Activated naive CD8-positive, alpha-beta T cell treated with anti-CD3 and anti-CD28 coated beads for 36 hours (primary cell): ENCODE measurements around the gene FRMPD2. TPM values are rescaled to one million over a fixed set of nuclear protein-coding genes. Genes with fewer than 3 reads are reported as not detected.
"Not testable (repeated sequence)": the region's sequence is repeated elsewhere in the genome, so short reads cannot be mapped to it uniquely, and the experiment has no call there.

Source experiments
- DNase-seq: peaks from one replicate; pipeline ENCODE4 v3.0.0; 2021
- H3K27ac Mint-ChIP-seq: one replicate; pipeline ENCODE4 v1.8.0; 2022; ENCODE audit warnings: mild to moderate bottlenecking, moderate library complexity, mixed read lengths
- H3K27me3 Mint-ChIP-seq: one replicate; pipeline ENCODE4 v1.8.0; 2022; ENCODE audit warnings: mild to moderate bottlenecking, mixed read lengths
- H3K36me3 Mint-ChIP-seq: one replicate; pipeline ENCODE4 v1.8.0; 2021; ENCODE audit warnings: mild to moderate bottlenecking, mixed read lengths
- H3K4me1 Mint-ChIP-seq: one replicate; pipeline ENCODE4 v1.8.0; 2021; ENCODE audit warnings: mixed read lengths
- H3K4me3 Mint-ChIP-seq: one replicate; pipeline ENCODE4 v1.8.0; 2022; ENCODE audit warnings: mild to moderate bottlenecking, moderate library complexity, mixed read lengths
- H3K9me3 Mint-ChIP-seq: one replicate; pipeline ENCODE4 v1.8.0; 2022; ENCODE audit warnings: mixed read lengths
- total RNA-seq, 2 experiments: library from RNA; stranded (reverse); gene quantifications; one replicate each; pipeline ENCODE4 v1.2.3, GENCODE V29; 2021

FRMPD2 gene
- total RNA-seq, 2 experiments from 2014 or later, result not detected

DNA sequence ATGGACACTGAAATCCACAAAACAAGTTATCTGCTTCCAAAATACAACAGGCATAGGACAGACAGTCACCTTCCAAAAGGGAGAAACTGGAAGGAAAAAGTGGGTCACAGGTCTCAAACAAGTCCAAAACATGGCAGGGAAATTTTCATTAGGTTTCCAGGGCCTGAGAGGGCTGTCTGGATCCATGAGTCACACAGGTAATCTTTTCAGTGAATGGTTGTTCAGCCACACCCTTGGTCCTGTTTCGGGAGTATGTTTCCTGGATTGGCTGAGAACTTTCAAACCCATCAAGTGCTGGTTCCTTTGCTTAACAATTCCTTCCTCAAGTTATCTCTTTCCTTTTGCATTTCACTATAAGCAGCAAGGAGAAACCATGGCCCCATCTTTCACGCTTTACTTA is 145.5 kb downstream of the FRMPD2 start:
- not testable (repeated sequence) for H3K4me1 Mint-ChIP-seq, H3K27me3 Mint-ChIP-seq, H3K4me3 Mint-ChIP-seq, DNase-seq, H3K36me3 Mint-ChIP-seq, H3K27ac Mint-ChIP-seq, H3K9me3 Mint-ChIP-seq

DNA sequence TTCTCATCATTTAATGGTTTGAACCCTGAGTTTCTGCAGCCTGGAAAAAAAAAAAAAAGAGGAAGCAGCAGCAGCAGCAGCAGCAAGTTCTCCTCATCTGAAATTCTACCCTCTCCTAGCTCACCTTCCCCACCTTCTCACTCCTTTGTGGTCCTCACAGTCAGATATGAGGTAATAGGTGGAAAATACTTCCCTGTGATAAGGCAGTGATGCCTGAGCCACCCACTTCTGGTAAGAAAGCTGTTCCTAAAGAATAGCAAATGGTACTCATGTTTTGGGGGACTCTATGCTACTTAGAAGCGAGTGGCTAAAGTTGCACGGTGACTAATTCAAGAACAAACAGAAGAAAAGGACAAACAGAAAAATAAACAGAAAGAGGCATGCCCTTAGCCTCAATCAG is 148.2 kb downstream of the FRMPD2 start:
- H3K4me3 Mint-ChIP-seq, H3K27ac Mint-ChIP-seq, H3K27me3 Mint-ChIP-seq, DNase-seq, H3K9me3 Mint-ChIP-seq, H3K4me1 Mint-ChIP-seq, H3K36me3 Mint-ChIP-seq: not testable (repeated sequence)

DNA sequence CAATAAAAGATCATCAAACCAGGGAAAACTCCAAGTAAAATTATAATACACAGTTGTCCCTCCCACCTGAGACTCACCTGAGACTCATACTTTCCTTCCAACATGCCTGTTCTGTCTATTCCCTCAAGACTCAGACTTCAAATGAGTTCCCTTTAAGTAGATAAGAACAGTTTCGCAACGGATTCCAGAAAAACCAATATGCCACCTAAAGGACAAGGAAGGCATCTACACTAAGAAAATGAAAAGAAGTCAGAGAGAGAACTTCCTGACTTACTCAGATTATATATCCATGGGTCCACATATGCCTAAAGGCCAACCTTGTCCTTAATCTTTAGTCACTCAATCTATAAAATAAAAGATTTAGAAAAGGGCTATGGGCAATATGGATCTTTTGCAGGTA is 148.9 kb downstream of the FRMPD2 start:
- H3K27me3 Mint-ChIP-seq, H3K27ac Mint-ChIP-seq, H3K4me1 Mint-ChIP-seq, DNase-seq, H3K36me3 Mint-ChIP-seq, H3K4me3 Mint-ChIP-seq, H3K9me3 Mint-ChIP-seq: not testable (repeated sequence)

DNA sequence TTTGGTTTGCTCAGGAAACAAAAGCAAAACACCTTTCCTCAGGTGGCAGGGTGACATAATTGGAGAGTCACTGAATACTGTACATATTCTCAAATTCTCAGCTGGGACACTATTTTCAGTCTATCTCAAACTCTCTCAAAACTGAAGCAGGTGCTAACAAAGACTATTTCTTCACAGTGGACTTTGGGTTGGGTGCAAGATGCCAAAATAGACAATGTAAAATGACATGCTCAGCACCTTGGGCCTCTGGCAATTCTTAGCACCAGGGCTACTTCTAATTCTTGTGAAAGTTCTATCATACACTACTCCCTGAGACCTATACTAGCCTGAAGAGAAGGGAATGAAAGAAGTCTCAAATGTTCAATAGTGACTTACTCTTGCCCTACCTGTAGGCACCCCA is 151.9 kb downstream of the FRMPD2 start:
- H3K4me1 Mint-ChIP-seq, H3K9me3 Mint-ChIP-seq, H3K36me3 Mint-ChIP-seq, H3K27ac Mint-ChIP-seq, H3K4me3 Mint-ChIP-seq, DNase-seq, H3K27me3 Mint-ChIP-seq: not testable (repeated sequence)

DNA sequence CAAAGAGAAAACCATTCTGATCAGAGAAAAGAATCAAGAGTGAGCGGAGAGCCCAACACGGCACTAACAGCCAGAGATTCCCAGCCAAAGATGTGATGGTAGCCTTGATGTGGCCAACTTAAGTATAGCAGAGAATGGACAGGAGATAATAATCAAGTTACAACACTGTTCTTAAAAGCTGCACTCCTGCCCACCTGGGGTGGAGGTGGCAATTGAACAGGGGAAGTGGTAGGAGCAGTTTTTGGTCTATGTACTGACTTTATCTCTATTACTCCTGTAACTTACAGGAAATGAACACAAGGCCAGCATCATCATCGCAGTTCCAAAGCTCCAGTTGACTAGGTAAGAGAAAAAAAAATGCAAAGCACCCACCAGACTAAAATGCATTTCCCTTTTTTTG is 164.2 kb downstream of the FRMPD2 start:
- not testable (repeated sequence) for H3K4me3 Mint-ChIP-seq, DNase-seq, H3K9me3 Mint-ChIP-seq, H3K27ac Mint-ChIP-seq, H3K4me1 Mint-ChIP-seq, H3K27me3 Mint-ChIP-seq, H3K36me3 Mint-ChIP-seq

Other genes with a start within 250 kb of the FRMPD2 start
- 10 to 100 TPM; 43.2 to 44.8 TPM for gene MAPK8, start 32.0 kb upstream of the FRMPD2 start, total RNA-seq